ENCODE data around the gene CALY.

The CALY gene

DNA sequence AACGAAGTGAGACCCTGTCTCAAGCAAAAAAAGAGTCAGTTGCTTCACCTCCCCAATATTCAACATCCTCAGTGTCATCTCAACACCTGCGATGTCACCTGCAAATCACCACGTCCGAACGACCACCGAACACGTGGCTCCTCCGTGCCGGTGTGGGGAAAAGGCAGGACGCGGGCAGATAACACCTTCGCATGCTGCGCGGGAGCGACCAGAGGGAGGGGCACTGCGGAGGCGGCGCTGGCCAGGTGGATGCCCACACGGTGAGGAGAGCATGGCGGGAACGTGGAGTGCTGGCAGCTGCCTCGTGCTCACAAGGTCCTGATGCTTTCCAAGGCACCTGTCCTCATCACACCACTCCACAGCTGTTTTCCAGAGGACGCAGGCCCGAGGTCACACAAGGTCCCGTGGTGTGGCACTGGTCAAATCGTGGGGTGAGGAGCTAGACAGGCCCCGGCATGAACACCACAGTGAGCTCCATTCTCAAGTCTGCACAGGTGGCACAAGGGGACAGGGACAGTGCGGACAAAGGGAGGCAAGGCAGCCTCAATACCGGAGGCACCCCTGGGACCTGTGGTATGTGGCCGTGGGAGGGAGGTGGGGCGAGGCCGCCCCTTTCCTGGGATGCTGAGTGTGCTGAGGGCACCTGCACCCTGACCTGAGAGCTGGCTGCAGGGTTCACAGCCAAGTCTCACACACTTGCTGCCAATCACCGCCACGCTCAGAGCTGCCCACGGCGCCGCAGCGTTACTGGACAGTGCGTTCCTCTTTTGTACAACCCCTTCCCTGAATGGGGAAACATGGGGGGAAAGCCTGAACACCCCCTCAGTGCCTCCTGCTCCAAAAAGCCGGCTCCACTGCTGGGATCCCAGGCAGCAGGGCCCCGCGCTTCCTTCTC is 41.0 kb downstream of the CALY start:
- H3K4me1 ChIP-seq (ENCODE audit: control insufficient read depth, insufficient read depth, low read length): no peaks in the 10 kb centered on the region
- ChIA-PET CTCF (interaction anchor here (0.7 to 2.0 kb wide), 3 partner anchors 9 to 30 kb away, joined by 3 to 6 read pairs (median 3); no protein-coding TSS in a partner anchor), POLR2A (no interaction called here)
- H3K9me3 ChIP-seq (ENCODE audit: control insufficient read depth, insufficient read depth, low read depth, low read length): no peaks in the 10 kb centered on the region
- TF ChIP-seq, protein P1, sequence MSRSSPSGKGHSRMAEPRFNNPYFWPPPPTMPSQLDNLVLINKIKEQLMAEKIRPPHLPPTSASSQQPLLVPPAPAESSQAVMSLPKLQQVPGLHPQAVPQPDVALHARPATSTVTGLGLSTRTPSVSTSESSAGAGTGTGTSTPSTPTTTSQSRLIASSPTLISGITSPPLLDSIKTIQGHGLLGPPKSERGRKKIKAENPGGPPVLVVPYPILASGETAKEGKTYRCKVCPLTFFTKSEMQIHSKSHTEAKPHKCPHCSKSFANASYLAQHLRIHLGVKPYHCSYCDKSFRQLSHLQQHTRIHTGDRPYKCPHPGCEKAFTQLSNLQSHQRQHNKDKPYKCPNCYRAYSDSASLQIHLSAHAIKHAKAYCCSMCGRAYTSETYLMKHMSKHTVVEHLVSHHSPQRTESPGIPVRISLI (tag by site-specific recombination; IDR thresholded peaks at IDR 0.05): no peak
- TF ChIP-seq ZNF585B (tag by site-specific recombination; IDR thresholded peaks at IDR 0.05) (no peak), ZSCAN16 (tag by site-specific recombination; IDR thresholded peaks at IDR 0.05) (no peak), BCL11B (tag by site-specific recombination; IDR thresholded peaks at IDR 0.05; ENCODE audit: low read depth) (no peak), ZBTB20 (tag by site-specific recombination; IDR thresholded peaks at IDR 0.05) (no peak), TCF7L2 (IDR thresholded peaks at IDR 0.05; ENCODE audit: borderline replicate concordance, low read depth, low read length) (no peak), YY2 (tag by site-specific recombination; IDR thresholded peaks at IDR 0.05) (no peak), ZNF791 (tag by site-specific recombination; IDR thresholded peaks at IDR 0.05) (no peak)
- TF ChIP-seq, protein P2, sequence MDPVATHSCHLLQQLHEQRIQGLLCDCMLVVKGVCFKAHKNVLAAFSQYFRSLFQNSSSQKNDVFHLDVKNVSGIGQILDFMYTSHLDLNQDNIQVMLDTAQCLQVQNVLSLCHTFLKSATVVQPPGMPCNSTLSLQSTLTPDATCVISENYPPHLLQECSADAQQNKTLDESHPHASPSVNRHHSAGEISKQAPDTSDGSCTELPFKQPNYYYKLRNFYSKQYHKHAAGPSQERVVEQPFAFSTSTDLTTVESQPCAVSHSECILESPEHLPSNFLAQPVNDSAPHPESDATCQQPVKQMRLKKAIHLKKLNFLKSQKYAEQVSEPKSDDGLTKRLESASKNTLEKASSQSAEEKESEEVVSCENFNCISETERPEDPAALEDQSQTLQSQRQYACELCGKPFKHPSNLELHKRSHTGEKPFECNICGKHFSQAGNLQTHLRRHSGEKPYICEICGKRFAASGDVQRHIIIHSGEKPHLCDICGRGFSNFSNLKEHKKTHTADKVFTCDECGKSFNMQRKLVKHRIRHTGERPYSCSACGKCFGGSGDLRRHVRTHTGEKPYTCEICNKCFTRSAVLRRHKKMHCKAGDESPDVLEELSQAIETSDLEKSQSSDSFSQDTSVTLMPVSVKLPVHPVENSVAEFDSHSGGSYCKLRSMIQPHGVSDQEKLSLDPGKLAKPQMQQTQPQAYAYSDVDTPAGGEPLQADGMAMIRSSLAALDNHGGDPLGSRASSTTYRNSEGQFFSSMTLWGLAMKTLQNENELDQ (tag by site-specific recombination; IDR thresholded peaks at IDR 0.05; ENCODE audit: low read depth): no peak
- H3K4me3 ChIP-seq (ENCODE audit: low read depth, low read length): no peak overlapping the region
- H3K36me3 ChIP-seq (ENCODE audit: control insufficient read depth in 2 of 2, insufficient read depth in 1 of 2, low read length in 2 of 2): peaks cover 24 to 90% of the 10 kb centered on the region in 2 experiments; a peak in 2 of 3 replicates
- no peak overlapping the region for H3K27ac ChIP-seq (ENCODE audit: extremely low read depth, low read depth, low read length)

DNA sequence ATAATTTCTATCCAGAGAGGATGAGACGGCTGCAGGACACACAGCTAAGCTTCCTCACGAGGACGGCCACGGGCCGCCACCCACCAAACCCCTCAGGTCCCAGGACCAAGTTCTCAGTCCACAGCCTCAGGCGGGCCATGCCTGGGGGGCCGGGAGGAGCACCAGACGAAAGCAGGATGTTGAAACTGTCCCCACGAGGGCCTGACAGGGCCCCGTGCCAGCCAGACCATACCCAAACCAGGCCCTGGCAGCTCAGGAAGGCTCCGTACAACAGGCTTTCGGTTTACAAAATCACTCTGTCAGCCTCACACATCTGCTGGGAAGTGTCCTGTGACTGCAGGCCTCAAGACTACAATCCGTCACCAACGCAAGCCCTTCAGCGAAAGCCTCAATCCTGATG is 42.5 kb downstream of the CALY start:
- Histone ChIP-seq H3K4me3 (ENCODE audit: low read depth, low read length) (no peak overlapping the region), H3K27ac (ENCODE audit: extremely low read depth, low read depth, low read length) (no peak overlapping the region), H3K36me3 (ENCODE audit: control insufficient read depth in 2 of 2, insufficient read depth in 1 of 2, low read length in 2 of 2) (peaks cover 13 to 88% of the 10 kb centered on the region in 2 experiments; a peak in 2 of 3 replicates), H3K9me3 (ENCODE audit: control insufficient read depth, insufficient read depth, low read depth, low read length) (no peaks in the 10 kb centered on the region), H3K4me1 (ENCODE audit: control insufficient read depth, insufficient read depth, low read length) (no peaks in the 10 kb centered on the region)
- CTCF ChIA-PET: interaction anchor here (1.1 kb wide), 1 partner anchor 20 kb away, joined by 3 read pairs; no protein-coding TSS in a partner anchor
- POLR2A ChIA-PET: no interaction called here
- no peak for TF ChIP-seq ZNF76 (tag by site-specific recombination; IDR thresholded peaks at IDR 0.05; ENCODE audit: borderline replicate concordance, low read depth)
- no peak for TF ChIP-seq ZNF624 (tag by site-specific recombination; IDR thresholded peaks at IDR 0.05)
- no peak for TF ChIP-seq ZNF174 (tag by site-specific recombination; IDR thresholded peaks at IDR 0.05)
- TF ChIP-seq ZXDB (tag by site-specific recombination; IDR thresholded peaks at IDR 0.05): no peak
- no peak for TF ChIP-seq ZNF2 (tag by site-specific recombination; IDR thresholded peaks at IDR 0.05)
- TF ChIP-seq, protein P1 (tag by site-specific recombination; IDR thresholded peaks at IDR 0.05): no peak

DNA sequence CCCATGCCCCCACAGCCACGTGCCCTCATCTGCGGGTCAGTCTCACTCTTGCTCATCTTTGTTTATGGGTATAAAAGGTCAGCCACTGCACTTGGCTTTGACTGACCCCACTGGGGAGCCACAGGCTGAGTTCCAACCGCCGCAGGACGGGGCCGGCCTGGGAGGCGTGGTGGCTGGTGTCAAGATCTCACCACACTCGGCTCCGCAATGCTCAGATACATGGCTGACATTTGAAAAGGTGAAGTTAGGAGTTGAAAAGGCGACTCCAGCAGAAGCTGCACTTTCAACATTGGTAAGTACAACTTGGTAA is 42.9 kb downstream of the CALY start:
- Histone ChIP-seq H3K36me3 (ENCODE audit: control insufficient read depth in 2 of 2, insufficient read depth in 1 of 2, low read length in 2 of 2) (peaks cover 13 to 88% of the 10 kb centered on the region in 2 experiments; a peak in 2 of 3 replicates), H3K9me3 (ENCODE audit: control insufficient read depth, insufficient read depth, low read depth, low read length) (no peaks in the 10 kb centered on the region), H3K4me1 (ENCODE audit: control insufficient read depth, insufficient read depth, low read length) (no peaks in the 10 kb centered on the region), H3K4me3 (ENCODE audit: low read depth, low read length) (no peak overlapping the region), H3K27ac (ENCODE audit: extremely low read depth, low read depth, low read length) (no peak overlapping the region)
- ChIA-PET CTCF (interaction anchor here (1.1 kb wide), 1 partner anchor 20 kb away, joined by 3 read pairs; no protein-coding TSS in a partner anchor), POLR2A (no interaction called here)
- no peak for TF ChIP-seq ZNF701 (tag by site-specific recombination; IDR thresholded peaks at IDR 0.05)
- no peak for TF ChIP-seq ZNF449 (tag by site-specific recombination; IDR thresholded peaks at IDR 0.05)
- TF ChIP-seq, protein P3, sequence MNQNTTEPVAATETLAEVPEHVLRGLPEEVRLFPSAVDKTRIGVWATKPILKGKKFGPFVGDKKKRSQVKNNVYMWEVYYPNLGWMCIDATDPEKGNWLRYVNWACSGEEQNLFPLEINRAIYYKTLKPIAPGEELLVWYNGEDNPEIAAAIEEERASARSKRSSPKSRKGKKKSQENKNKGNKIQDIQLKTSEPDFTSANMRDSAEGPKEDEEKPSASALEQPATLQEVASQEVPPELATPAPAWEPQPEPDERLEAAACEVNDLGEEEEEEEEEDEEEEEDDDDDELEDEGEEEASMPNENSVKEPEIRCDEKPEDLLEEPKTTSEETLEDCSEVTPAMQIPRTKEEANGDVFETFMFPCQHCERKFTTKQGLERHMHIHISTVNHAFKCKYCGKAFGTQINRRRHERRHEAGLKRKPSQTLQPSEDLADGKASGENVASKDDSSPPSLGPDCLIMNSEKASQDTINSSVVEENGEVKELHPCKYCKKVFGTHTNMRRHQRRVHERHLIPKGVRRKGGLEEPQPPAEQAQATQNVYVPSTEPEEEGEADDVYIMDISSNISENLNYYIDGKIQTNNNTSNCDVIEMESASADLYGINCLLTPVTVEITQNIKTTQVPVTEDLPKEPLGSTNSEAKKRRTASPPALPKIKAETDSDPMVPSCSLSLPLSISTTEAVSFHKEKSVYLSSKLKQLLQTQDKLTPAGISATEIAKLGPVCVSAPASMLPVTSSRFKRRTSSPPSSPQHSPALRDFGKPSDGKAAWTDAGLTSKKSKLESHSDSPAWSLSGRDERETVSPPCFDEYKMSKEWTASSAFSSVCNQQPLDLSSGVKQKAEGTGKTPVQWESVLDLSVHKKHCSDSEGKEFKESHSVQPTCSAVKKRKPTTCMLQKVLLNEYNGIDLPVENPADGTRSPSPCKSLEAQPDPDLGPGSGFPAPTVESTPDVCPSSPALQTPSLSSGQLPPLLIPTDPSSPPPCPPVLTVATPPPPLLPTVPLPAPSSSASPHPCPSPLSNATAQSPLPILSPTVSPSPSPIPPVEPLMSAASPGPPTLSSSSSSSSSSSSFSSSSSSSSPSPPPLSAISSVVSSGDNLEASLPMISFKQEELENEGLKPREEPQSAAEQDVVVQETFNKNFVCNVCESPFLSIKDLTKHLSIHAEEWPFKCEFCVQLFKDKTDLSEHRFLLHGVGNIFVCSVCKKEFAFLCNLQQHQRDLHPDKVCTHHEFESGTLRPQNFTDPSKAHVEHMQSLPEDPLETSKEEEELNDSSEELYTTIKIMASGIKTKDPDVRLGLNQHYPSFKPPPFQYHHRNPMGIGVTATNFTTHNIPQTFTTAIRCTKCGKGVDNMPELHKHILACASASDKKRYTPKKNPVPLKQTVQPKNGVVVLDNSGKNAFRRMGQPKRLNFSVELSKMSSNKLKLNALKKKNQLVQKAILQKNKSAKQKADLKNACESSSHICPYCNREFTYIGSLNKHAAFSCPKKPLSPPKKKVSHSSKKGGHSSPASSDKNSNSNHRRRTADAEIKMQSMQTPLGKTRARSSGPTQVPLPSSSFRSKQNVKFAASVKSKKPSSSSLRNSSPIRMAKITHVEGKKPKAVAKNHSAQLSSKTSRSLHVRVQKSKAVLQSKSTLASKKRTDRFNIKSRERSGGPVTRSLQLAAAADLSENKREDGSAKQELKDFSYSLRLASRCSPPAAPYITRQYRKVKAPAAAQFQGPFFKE (tag by site-specific recombination; IDR thresholded peaks at IDR 0.05; ENCODE audit: borderline replicate concordance): no peak
- no peak for TF ChIP-seq SETDB1 (IDR thresholded peaks at IDR 0.05; ENCODE audit: insufficient read length, low read length)
